ENCODE results near the gene KRTAP5-2. TPM values are rescaled to one million over a fixed set of nuclear protein-coding genes. Genes with fewer than 3 reads are reported as not detected.
"Not testable (repeated sequence)": the region's sequence is repeated elsewhere in the genome, so short reads cannot be mapped to it uniquely, and the experiment has no call there.

The KRTAP5-2 gene
- total RNA-seq, 1 experiment from 2014 or later = not detected

DNA sequence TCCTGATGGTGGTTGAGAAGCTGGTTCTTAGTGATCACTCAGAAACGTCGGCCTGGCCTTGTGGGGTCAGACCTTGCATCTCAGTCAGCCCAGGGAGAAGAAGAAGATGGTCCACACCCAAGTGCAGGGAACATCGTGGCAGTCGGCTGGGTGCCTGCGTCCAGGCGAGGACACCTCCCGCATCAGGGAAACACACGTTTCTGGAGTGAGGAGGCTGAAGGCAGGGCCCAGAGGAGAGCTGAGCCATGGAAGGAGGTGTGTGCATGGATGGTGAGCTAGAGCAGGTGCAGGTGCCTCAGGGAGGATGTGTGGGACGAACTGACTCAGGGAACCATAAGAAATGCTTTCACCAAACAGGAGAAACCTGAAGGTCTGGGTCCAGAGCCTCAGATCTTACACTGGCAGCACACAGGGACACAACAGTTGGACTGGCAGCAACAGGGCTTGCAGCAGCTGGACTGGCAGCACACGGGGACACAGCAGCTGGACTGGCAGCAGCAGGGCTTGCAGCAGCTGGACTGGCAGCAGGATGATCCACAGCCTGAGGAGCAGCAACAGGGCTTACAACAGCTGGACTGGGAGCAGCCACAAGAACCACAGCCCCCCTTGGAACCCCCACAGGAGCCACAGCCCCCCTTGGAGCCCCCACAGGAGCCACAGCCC lies 632 bp downstream of the KRTAP5-2 start:
- Mint-ChIP-seq H3K9me3 (ENCODE audit: low read depth, unreplicated experiment) (no peaks in the 10 kb centered on the region), H3K36me3 (ENCODE audit: insufficient read depth, unreplicated experiment) (no peaks in the 10 kb centered on the region), H3K4me1 (ENCODE audit: low read depth, unreplicated experiment) (no peaks in the 10 kb centered on the region), H3K4me3 (ENCODE audit: low read depth, unreplicated experiment) (no peak overlapping the region), H3K27ac (ENCODE audit: unreplicated experiment) (no peak overlapping the region), H3K27me3 (ENCODE audit: unreplicated experiment) (peaks cover 100% of the 10 kb centered on the region)
- no TSS peak for BruUV-seq (replicated peaks)
- CTCF ChIA-PET = no interaction called here
- no peak for TF ChIP-seq CTCF (IDR thresholded peaks at IDR 0.05; ENCODE audit: unreplicated experiment)
- intact Hi-C loops (cut with micrococcal nuclease; ENCODE audit: unreplicated experiment) = no loop called here
- no peak for DNase-seq

GRCh38 chr11:1596576-1597121 lies 1.4 kb downstream of the KRTAP5-2 start:
- H3K4me3 Mint-ChIP-seq (ENCODE audit: low read depth, unreplicated experiment); H3K4me1 Mint-ChIP-seq (ENCODE audit: low read depth, unreplicated experiment); intact Hi-C loops (cut with micrococcal nuclease; ENCODE audit: unreplicated experiment); H3K36me3 Mint-ChIP-seq (ENCODE audit: insufficient read depth, unreplicated experiment); BruUV-seq (replicated peaks); DNase-seq; H3K27ac Mint-ChIP-seq (ENCODE audit: unreplicated experiment); H3K9me3 Mint-ChIP-seq (ENCODE audit: low read depth, unreplicated experiment): not testable (repeated sequence)
- H3K27me3 Mint-ChIP-seq (ENCODE audit: unreplicated experiment) = peaks cover 95% of the 10 kb centered on the region
- CTCF ChIA-PET = interaction anchor here (1.7 kb wide), 1 partner anchor 50 kb away, joined by 14 read pairs; no protein-coding TSS in a partner anchor

DNA sequence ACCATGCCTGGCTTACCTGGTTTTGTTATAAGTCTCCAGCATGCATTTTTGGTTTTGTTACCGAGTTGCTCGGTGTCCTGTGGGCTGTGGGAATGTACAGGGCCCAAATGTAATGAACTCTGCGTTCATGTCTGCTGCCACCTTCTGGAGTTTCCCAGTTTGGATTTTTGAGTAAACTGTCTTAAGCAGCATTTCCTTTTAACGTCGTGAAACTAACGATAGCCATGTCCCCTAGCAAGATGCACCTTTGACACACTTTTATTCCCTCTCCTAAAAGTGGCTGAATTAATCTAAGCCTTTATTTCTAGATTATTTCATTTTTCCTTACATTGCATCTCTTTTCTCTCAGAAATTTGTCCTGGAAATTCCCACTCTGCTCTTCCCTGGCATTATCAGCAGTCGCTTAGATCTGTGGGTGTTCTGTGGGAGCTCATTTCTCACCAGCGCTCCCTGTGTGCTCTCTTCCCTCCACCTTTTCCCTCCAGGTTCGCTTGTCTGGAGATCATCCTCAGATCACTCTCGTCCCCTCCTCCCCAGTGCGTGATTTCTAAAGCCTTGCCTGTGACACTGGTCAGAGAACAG lies 2.0 kb downstream of the KRTAP5-2 start:
- BruUV-seq (replicated peaks); DNase-seq; H3K4me3 Mint-ChIP-seq (ENCODE audit: low read depth, unreplicated experiment); H3K27ac Mint-ChIP-seq (ENCODE audit: unreplicated experiment); H3K36me3 Mint-ChIP-seq (ENCODE audit: insufficient read depth, unreplicated experiment); H3K9me3 Mint-ChIP-seq (ENCODE audit: low read depth, unreplicated experiment); intact Hi-C loops (cut with micrococcal nuclease; ENCODE audit: unreplicated experiment); H3K4me1 Mint-ChIP-seq (ENCODE audit: low read depth, unreplicated experiment): not testable (repeated sequence)
- peaks cover 89% of the 10 kb centered on the region for H3K27me3 Mint-ChIP-seq (ENCODE audit: unreplicated experiment)
- CTCF ChIA-PET = interaction anchor here (1.1 to 1.7 kb wide), 3 partner anchors 21 to 49 kb away, joined by 3 to 15 read pairs (median 14); no protein-coding TSS in a partner anchor

DNA sequence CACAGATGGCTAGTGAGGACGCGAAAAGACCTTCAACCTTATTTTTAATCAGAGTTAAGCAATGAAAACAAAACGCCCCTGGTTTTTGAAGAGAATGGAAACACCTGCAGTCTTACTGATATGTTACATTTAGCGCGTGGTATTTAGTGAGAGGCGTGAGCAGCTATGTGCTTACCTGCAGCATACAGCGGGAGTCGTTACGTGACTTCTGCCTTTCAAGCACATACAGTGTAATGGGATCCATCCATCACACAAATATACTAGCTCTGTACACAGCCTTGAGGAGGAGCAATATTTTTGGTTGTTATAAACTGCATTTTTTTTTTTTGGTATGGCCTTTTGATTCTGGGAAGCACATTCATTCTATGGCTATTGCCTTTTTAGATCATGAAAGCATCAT lies 5.5 kb downstream of the KRTAP5-2 start:
- no peak overlapping the region for H3K4me3 Mint-ChIP-seq (ENCODE audit: low read depth, unreplicated experiment)
- no peak for TF ChIP-seq CTCF (IDR thresholded peaks at IDR 0.05; ENCODE audit: unreplicated experiment)
- H3K27ac Mint-ChIP-seq (ENCODE audit: unreplicated experiment) = no peak overlapping the region
- intact Hi-C loops (cut with micrococcal nuclease; ENCODE audit: unreplicated experiment) = no loop called here
- H3K9me3 Mint-ChIP-seq (ENCODE audit: low read depth, unreplicated experiment) = no peaks in the 10 kb centered on the region
- H3K4me1 Mint-ChIP-seq (ENCODE audit: low read depth, unreplicated experiment) = peaks cover 7% of the 10 kb centered on the region
- DNase-seq = no peak
- no TSS peak for BruUV-seq (replicated peaks)
- H3K36me3 Mint-ChIP-seq (ENCODE audit: insufficient read depth, unreplicated experiment) = no peaks in the 10 kb centered on the region
- CTCF ChIA-PET = no interaction called here
- peaks cover 65% of the 10 kb centered on the region for H3K27me3 Mint-ChIP-seq (ENCODE audit: unreplicated experiment)

DNA sequence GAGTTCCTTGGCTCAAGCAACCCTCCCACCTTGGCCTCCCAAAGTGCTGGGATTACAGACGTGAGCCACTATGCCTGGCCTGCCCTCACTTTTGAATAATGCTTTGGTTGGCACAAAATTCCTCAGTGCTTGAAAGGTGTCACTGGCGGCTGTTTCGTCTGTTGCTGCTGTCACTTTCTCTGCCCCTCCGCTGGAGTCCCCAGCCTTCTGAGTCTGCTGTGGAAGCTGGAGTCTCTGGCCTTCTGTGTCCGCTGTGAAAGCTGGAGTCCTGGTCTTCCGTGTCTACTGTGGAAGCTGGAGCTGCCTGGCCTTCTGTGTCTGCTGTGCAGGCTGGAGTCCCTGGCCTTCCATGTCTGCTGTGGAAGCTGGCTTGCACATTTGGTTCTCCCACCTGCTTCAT lies 8.1 kb downstream of the KRTAP5-2 start:
- no peaks in the 10 kb centered on the region for H3K36me3 Mint-ChIP-seq (ENCODE audit: insufficient read depth, unreplicated experiment)
- TF ChIP-seq CTCF (IDR thresholded peaks at IDR 0.05; ENCODE audit: unreplicated experiment) = no peak
- CTCF ChIA-PET = interaction anchor here (0.6 kb wide), 1 partner anchor 682 kb away, joined by 4 read pairs; no protein-coding TSS in a partner anchor
- DNase-seq = no peak
- intact Hi-C loops (cut with micrococcal nuclease; ENCODE audit: unreplicated experiment) = no loop called here
- H3K4me1 Mint-ChIP-seq (ENCODE audit: low read depth, unreplicated experiment) = peaks cover 7% of the 10 kb centered on the region
- no peaks in the 10 kb centered on the region for H3K9me3 Mint-ChIP-seq (ENCODE audit: low read depth, unreplicated experiment)
- no TSS peak for BruUV-seq (replicated peaks)
- H3K27ac Mint-ChIP-seq (ENCODE audit: unreplicated experiment) = no peak overlapping the region
- peaks cover 39% of the 10 kb centered on the region for H3K27me3 Mint-ChIP-seq (ENCODE audit: unreplicated experiment)
- no peak overlapping the region for H3K4me3 Mint-ChIP-seq (ENCODE audit: low read depth, unreplicated experiment)

- BruUV-seq (replicated peaks); intact Hi-C loops (cut with micrococcal nuclease; ENCODE audit: unreplicated experiment); H3K9me3 Mint-ChIP-seq (ENCODE audit: low read depth, unreplicated experiment); H3K4me1 Mint-ChIP-seq (ENCODE audit: low read depth, unreplicated experiment); H3K27ac Mint-ChIP-seq (ENCODE audit: unreplicated experiment); DNase-seq; H3K4me3 Mint-ChIP-seq (ENCODE audit: low read depth, unreplicated experiment); H3K36me3 Mint-ChIP-seq (ENCODE audit: insufficient read depth, unreplicated experiment): not testable (repeated sequence)
- H3K27me3 Mint-ChIP-seq (ENCODE audit: unreplicated experiment) = peaks cover 33% of the 10 kb centered on the region
- CTCF ChIA-PET = interaction anchor here (0.6 kb wide), 1 partner anchor 682 kb away, joined by 4 read pairs; no protein-coding TSS in a partner anchor
Measured at GRCh38 chr11:1589191-1589963, 8.7 kb downstream of the KRTAP5-2 start.

Data from Calu3 (cell line).